Mesothelial cell of epicardium (in vitro differentiated cells): Measurements from ENCODE around the gene CEP76. TPM values are rescaled to one million over a fixed set of nuclear protein-coding genes. Genes with fewer than 3 reads are reported as not detected.
A peak's percentile ranks its signal among the peaks of the same experiment; 100 is the strongest.

Experiments
- DNase-seq, 2 experiments: peaks; one replicate each; pipeline ENCODE4 v3.0.0; 2021; ENCODE audit warnings: low spot score in 2 of 2; ENCODE audit not compliant: unreplicated experiment in 2 of 2
- H3K27ac Mint-ChIP-seq: 2 replicates; pipeline ENCODE4 v1.8.0; 2021; ENCODE audit warnings: mixed read lengths
- H3K27me3 Mint-ChIP-seq: 2 replicates; pipeline ENCODE4 v1.8.0; 2021; ENCODE audit warnings: low read depth, mixed read lengths
- H3K36me3 Mint-ChIP-seq: 2 replicates; pipeline ENCODE4 v1.8.0; 2021; ENCODE audit warnings: mixed read lengths
- H3K4me1 Mint-ChIP-seq: 2 replicates; pipeline ENCODE4 v1.8.0; 2021; ENCODE audit warnings: mixed read lengths
- H3K4me3 Mint-ChIP-seq: 2 replicates; pipeline ENCODE4 v1.8.0; 2021; ENCODE audit warnings: mild to moderate bottlenecking, moderate library complexity, mixed read lengths
- H3K9me3 Mint-ChIP-seq: 2 replicates; pipeline ENCODE4 v1.8.0; 2021; ENCODE audit warnings: mixed read lengths
- CTCF ChIP-seq: fragments of 200-600 bp; sonication (generic); IDR thresholded peaks from one replicate; pipeline ENCODE4 v1.5.0; 2021; ENCODE audit warnings: antibody characterized with exemption; ENCODE audit not compliant: unreplicated experiment
- total RNA-seq: library from RNA; stranded (reverse); gene quantifications from 3 replicates; pipeline ENCODE4 v1.2.1, GENCODE V29; 2021

Gene CEP76
- total RNA-seq, 1 donor from 2014 or later, result 9.6 TPM

- no peaks in the 10 kb centered on the region for H3K4me1 Mint-ChIP-seq
- DNase-seq, result no peak
- TF ChIP-seq CTCF, result no peak
- H3K36me3 Mint-ChIP-seq, result peaks cover 11% of the 10 kb centered on the region
- H3K27me3 Mint-ChIP-seq, result no peaks in the 10 kb centered on the region
- peak overlapping the region; percentile 40 for H3K27ac Mint-ChIP-seq
- no peaks in the 10 kb centered on the region for H3K9me3 Mint-ChIP-seq
- no peak overlapping the region for H3K4me3 Mint-ChIP-seq
Observed at GRCh38 chr18:12689256-12689850, 13.2 kb downstream of the CEP76 start.

- Mint-ChIP-seq H3K27me3 (no peaks in the 10 kb centered on the region), H3K4me1 (no peaks in the 10 kb centered on the region), H3K27ac (no peak overlapping the region), H3K36me3 (peaks cover 5% of the 10 kb centered on the region), H3K9me3 (no peaks in the 10 kb centered on the region), H3K4me3 (no peak overlapping the region)
- DNase-seq, result no peak
- TF ChIP-seq CTCF, result no peak
Observed at GRCh38 chr18:12686100-12686499, 16.4 kb downstream of the CEP76 start.

- no peak for DNase-seq
- no peak for TF ChIP-seq CTCF
- no peaks in the 10 kb centered on the region for H3K27me3 Mint-ChIP-seq
- peak overlapping the region; percentile 94 for H3K27ac Mint-ChIP-seq
- peaks cover 11% of the 10 kb centered on the region for H3K36me3 Mint-ChIP-seq
- peaks cover 4% of the 10 kb centered on the region for H3K4me1 Mint-ChIP-seq
- H3K9me3 Mint-ChIP-seq, result no peaks in the 10 kb centered on the region
- no peak overlapping the region for H3K4me3 Mint-ChIP-seq
Observed at GRCh38 chr18:12679183-12679786, 23.2 kb downstream of the CEP76 start.

- no peak for TF ChIP-seq CTCF
- no peaks in the 10 kb centered on the region for H3K4me1 Mint-ChIP-seq
- no peaks in the 10 kb centered on the region for H3K27me3 Mint-ChIP-seq
- no peak for DNase-seq
- H3K36me3 Mint-ChIP-seq, result peaks cover 8% of the 10 kb centered on the region
- no peak overlapping the region for H3K4me3 Mint-ChIP-seq
- H3K27ac Mint-ChIP-seq, result no peak overlapping the region
- no peaks in the 10 kb centered on the region for H3K9me3 Mint-ChIP-seq
Observed at GRCh38 chr18:12668041-12668440, 34.5 kb downstream of the CEP76 start.

GRCh38 chr18:12659904-12660605, 42.5 kb downstream of the CEP76 start:
- Mint-ChIP-seq H3K4me1 (peaks cover 24% of the 10 kb centered on the region), H3K4me3 (peak overlapping the region; percentile 35), H3K36me3 (no peaks in the 10 kb centered on the region), H3K27ac (peak overlapping the region; percentile 51), H3K27me3 (peaks cover 5% of the 10 kb centered on the region), H3K9me3 (no peaks in the 10 kb centered on the region)
- TF ChIP-seq CTCF, result peak; percentile 80
- peak in 1 of 2 experiments; percentile 49 for DNase-seq
